Stimulated activated CD4-positive, alpha-beta T cell treated with anti-CD3 and anti-CD28 coated beads, Interleukin-1b, Interleukin-23, amount 100 ng/mL, for 48 hours (primary cell): ENCODE results near the gene CPA2.

Experiments
- DNase-seq: peaks from one replicate; pipeline ENCODE4 v3.0.0-alpha.2; 2020

Gene CPA2

DNA sequence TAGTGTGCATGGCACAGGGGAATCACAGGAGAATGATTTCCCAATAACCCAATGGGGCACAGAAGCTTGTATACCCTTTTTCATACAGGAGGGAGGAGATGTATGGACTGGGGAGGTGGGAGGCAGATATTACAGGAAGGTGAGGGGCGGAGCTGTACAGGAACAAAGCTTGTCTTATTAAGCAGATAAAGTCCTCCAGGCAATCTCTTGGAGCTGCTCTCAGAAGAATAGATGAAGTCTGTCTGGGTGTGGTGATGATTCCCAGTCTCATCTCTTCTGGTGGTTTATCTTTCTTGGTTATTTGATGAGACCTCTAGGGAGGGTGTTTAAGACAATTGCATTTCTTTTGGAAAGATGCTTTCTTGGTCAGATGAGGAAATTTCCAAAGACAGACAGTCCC is 52.9 kb downstream of the CPA2 start:
- DNase-seq: no peak

DNA sequence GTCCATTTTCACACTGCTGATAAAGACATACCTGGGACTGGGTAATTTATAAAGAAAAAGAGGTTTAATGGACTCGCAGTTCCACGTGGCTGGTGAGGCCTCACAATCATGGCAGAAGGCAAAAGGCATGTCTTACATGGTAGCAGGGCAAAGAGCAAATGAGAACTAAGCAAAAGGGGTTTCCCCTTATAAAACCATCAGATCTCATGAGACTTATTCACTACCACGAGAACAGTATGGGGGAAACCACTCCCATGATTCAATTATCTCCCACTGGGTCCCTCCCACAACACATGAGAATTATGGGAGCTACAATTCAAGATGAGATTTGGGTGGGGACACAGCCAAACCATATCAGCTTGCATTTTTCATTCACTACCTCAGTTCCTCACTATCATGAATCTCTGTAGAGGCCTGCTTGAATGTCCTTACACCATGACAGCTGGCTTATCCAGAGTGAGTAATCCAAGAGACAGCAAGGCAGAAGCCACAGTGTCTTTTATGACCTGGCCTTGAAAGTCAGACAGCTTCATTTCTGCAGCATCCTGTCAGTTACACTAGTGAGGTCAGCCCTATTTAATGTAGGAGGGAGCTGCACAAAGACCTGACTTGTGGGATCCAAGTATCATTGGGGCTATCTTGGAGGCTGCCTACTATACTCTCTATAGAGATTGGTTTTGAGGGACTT is 55.0 kb downstream of the CPA2 start:
- DNase-seq: peak; percentile 12

DNA sequence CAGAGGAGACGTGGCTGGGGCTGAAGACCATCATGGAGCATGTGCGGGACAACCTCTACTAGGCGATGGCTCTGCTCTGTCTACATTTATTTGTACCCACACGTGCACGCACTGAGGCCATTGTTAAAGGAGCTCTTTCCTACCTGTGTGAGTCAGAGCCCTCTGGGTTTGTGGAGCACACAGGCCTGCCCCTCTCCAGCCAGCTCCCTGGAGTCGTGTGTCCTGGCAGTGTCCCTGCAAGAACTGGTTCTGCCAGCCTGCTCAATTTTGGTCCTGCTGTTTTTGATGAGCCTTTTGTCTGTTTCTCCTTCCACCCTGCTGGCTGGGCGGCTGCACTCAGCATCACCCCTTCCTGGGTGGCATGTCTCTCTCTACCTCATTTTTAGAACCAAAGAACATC is 56.0 kb downstream of the CPA2 start:
- no peak for DNase-seq

DNA sequence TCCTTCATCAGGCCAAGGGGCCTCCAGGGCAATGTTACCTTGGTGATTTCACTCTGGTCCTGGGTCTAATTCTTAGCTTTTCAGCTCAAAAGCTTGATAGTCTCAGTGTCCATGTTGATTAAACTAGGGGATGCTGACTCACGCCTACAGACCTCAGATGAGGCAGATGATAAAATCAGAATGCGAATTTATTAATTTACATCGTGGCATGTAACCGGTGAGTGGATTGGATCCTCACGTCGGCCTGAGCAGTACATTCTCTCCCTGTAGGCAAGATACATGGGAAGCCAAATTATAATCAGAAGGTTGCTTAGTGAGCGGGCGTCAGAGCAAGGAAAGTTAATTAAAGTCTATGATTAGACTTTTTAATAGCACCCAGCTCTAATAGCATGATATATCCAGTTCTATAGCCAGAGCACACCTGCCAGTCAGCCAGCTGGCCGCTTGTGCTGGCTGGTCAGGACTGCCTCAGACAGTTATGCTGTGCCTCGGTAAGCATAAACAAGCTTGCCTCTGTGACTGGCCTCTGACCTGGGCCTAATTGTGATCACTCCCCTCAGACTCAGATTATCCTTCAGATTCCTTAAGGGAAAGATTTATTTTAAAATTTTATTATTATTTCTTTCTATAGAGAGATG is 57.8 kb downstream of the CPA2 start:
- DNase-seq: no peak

DNA sequence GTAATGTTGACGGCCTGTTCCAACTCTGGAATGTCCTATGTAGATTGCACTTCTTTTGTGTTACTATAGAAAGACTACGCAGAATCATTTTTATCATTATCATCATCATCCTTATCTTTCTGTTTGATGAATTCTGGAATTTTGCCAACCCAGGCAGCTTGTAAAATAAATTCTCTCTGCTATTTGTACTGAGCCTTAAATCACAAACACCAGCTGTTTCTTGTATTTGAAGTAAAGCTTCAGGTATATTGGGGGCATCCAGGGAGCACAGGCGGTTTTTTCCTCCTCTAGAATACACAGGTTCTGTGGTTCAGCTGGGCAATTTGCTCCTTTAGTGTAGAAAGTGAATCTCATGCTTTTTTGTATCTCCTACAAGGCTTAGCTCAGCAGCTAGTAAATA is 63.0 kb downstream of the CPA2 start:
- DNase-seq: no peak

DNA sequence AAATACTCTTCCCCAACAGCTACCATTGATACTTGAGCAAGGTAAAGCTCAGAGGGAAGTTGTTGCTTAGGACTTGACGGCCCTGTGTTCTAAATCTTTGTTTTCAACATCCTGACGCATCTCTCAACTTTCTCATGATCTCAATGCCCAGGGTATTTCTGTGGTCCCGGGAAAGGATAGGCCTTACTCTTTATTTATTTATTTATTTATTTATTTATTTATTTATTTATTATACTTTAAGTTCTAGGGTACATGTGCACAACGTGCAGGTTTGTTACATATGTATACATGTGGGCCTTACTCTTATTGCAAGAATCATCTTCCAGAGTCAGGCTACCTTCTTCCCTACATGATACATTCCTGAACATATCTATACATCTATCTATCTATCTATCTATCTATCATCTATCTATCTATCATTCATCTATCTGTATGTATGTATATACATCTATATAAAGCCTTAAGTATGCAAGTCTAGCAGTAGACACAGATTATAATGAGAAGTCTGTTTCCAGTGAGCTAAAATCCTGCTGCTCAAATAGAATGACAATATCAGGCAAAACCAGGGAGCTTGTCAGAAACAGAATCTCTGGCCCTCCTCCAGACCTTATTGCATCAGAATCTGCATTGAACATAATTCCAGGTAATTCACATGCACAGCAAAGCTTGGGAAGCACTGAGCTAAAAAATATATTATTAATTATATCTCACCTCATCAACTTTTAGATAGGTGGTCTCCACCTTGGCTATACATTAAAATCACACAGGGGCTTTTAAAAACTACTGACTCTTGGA is 65.8 kb downstream of the CPA2 start:
- no peak for DNase-seq

DNA sequence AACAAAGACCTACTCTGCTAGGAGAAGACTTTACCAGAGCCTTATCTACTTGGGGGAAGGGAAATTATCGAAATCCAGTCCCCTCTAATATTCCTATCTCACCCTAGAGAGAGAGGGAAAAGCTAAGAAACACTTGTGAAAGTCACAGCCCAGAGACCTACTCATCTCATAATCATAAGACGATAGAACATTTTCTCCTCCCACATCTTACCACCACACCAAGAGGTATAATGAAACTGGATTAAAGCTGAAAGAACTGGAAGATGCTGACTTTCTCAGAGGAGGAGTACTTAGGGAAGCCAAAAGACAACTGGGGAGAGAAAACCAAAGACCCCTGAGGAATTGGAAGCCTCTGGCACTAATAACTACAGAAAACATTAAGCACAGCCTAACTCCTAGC is 67.2 kb downstream of the CPA2 start:
- DNase-seq: no peak

DNA sequence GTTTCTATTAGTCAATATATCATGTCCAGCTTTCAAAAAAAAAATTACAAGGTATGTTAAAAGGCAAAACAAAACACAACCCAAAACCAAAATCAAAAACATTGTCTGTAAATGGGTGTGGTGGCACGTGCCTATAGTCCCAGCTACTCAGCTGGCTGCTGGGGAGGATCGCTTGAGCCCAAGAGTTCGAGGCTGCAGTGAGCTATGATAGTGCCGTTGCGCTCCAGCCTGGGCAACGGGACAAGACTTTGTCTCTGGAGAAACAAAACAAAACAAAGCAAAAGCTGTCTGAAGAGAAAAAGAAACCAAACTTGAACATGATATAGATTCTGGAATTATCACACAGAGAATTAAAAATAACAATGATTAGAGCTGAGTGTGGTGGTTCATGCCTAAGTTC is 67.6 kb downstream of the CPA2 start:
- no peak for DNase-seq

DNA sequence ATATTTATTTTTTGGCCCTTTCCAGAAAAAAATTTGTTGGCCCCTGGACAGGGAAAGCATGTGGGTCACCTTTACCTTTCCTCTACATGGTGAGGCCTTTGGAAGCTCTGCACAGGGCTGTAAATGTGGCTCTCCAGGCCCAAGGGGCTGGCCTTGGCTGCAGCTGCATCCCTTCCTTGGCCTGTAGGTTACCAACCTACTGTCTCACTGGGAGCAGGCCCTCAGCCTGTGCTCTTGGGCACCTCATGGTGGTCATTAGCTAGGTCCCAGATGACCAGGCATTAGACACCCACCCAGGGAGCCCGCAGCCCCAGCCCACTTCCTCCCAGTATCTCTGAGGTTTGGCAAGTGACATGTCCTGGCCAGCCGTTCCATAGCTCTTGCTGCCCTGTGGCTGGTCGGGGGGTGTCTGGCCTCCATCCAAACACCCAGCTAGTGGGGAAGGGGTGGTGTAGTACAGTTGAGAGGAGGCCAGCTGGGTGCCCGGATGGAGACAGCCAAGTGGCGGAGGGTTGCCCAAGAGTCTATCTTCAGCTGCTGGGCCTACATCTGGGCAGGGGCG is 70.8 kb downstream of the CPA2 start:
- DNase-seq: no peak

DNA sequence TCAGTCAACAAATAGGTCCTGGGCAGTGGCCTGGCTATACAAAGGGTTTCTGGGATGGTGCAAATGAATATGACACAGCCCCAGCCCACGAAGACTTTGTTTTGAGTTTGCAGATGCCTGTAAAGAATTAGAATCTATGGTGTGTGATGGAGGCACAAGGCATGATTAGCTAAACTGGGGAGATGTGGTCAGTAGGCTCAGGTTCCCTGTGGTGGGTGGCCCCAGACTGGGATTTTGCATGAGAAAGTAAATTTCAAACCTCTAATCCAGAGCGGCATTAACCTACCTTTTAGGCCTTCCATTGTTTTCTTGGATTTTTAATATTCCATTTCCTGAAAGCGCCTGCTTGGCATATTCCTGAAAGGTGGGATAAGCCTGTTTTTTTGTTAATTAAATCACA is 71.6 kb downstream of the CPA2 start:
- DNase-seq: no peak
